ENCODE data around the gene PIM2.

DNA sequence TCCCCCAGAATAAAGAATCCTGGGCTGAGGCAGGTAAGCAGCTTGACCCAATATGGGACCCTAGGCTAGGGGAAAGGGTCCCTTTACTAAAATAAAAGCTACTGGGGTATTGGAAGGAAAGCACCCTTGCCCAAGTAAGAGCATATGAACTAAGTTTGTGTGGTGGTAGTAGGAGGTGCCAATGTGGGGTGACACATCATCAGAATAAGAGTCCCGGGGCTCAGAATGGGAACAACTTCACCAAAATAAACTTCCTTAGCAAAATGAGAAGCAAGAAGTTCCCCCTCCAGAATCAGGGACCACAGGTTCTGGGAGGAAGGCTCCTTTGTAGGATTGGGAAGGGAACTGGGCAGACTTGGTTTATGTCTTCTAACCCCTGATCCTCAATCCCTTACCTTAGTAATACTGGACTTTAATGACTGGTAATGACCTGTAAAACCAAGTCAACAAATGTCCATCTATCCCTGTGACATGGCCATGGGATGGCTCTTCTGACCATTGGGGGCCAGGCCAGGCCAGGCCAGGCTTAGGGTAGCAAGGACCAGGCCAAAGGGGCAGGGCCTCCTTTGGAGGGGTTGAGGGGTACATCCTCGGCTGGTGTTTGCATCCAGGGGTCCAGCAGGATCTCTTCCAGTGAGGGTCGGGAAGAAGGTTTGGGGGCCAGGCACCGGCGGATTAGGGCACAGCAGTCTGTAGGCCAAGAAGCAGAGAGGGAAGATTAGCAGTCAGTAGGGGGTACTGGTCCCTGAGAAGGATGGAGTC lies 5.0 kb downstream of the PIM2 start:
- TF ChIP-seq CTCF (conservative IDR thresholded peaks at IDR 0.05; ENCODE audit: low read depth, low read length) (no peak), POLR2A (IDR thresholded peaks at IDR 0.05; ENCODE audit: low read depth, low read length) (no peak), RFX5 (IDR thresholded peaks at IDR 0.05; ENCODE audit: low read depth, low read length) (no peak), RAD21 (IDR thresholded peaks at IDR 0.05; ENCODE audit: low read length) (no peak), MAZ (IDR thresholded peaks at IDR 0.05; ENCODE audit: borderline replicate concordance, low read depth, low read length) (no peak)
